SK-N-SH (cell line): Measurements from ENCODE around the gene RAB17. TPM values are rescaled to one million over a fixed set of nuclear protein-coding genes. Genes with fewer than 3 reads are reported as not detected.

ENCODE experiments used
- CTCF ChIA-PET: fragments of 300-600, 350-600 bp; formaldehyde crosslinking; extraction: SDS; loops from one replicate; lab custom pipeline; 2021; lab: Yijun Ruan, JAX
- POLR2A ChIA-PET: fragments of 350-600 bp; sonication (Branson Sonifier 250); formaldehyde crosslinking; extraction: SDS; loops from one replicate; lab custom pipeline; 2020; ENCODE audit warnings: antibody characterized with exemption, inconsistent platforms; lab: Yijun Ruan, JAX
- DNase-seq: peaks from one replicate; pipeline ENCODE4 v3.0.0; 2012
- H2AFZ ChIP-seq: fragments of 200-600 bp; sonication (generic); 2 replicates; pipeline ENCODE4 v1.8.1; 2016; ENCODE audit warnings: antibody characterized with exemption, mild to moderate bottlenecking, low read depth
- H3F3A ChIP-seq: fragments of 200-600 bp; sonication (generic); replicated peaks from 2 replicates; pipeline ENCODE3; 2016; ENCODE audit warnings: antibody characterized with exemption, mild to moderate bottlenecking; ENCODE audit not compliant: insufficient read depth
- H3K27ac ChIP-seq, 2 experiments: fragments of 200-500 bp in 1 of 2; fragments of 200-600 bp in 1 of 2; sonication (Bioruptor generic) in 1 of 2; sonication (generic), shearing (Covaris generic) in 1 of 2; 2 replicates each; pipeline versions ENCODE4 v1.5.1 to v1.6.1; 2014 to 2016; ENCODE audit warnings: low read depth in 2 of 2, inconsistent platforms in 1 of 2, low read length in 1 of 2, mild to moderate bottlenecking in 1 of 2, mixed read lengths in 1 of 2
- H3K27me3 ChIP-seq: fragments of 200-600 bp; sonication (generic), shearing (Covaris generic); 2 replicates; pipeline ENCODE4 v1.6.1; 2016; ENCODE audit warnings: mixed run types; ENCODE audit not compliant: insufficient read depth
- H3K36me3 ChIP-seq, 2 experiments: fragments of 200-500 bp in 1 of 2; fragments of 200-600 bp in 1 of 2; sonication (Bioruptor generic) in 1 of 2; sonication (generic) in 1 of 2; replicated peaks in 1 of 2; 2 replicates each; pipeline versions ENCODE3 to v1.5.1; 2014 to 2016; ENCODE audit warnings: low read length in 1 of 2, mild to moderate bottlenecking in 1 of 2; ENCODE audit not compliant: insufficient read depth in 2 of 2, control insufficient read depth in 1 of 2
- H3K4me1 ChIP-seq, 2 experiments: fragments of 200-500 bp in 1 of 2; fragments of 200-600 bp in 1 of 2; sonication (Bioruptor generic) in 1 of 2; sonication (generic), shearing (Covaris generic) in 1 of 2; 2 replicates each; pipeline versions ENCODE4 v1.5.1 to v1.6.1; 2014 to 2016; ENCODE audit warnings: low read depth in 1 of 2, low read length in 1 of 2, mixed run types in 1 of 2; ENCODE audit not compliant: insufficient read depth in 2 of 2, control insufficient read depth in 1 of 2
- H3K4me2 ChIP-seq: fragments of 200-600 bp; sonication (generic), shearing (Covaris generic); 2 replicates; pipeline ENCODE4 v1.6.1; 2017; ENCODE audit warnings: mixed run types
- H3K4me3 ChIP-seq, 2 experiments: fragments of 200-500 bp in 1 of 2; fragments of 200-600 bp in 1 of 2; sonication (Bioruptor generic) in 1 of 2; sonication (generic), shearing (Covaris generic) in 1 of 2; 2 replicates each; pipeline versions ENCODE4 v1.5.1 to v1.8.1; 2014 to 2016; ENCODE audit warnings: low read depth in 2 of 2, inconsistent platforms in 1 of 2, low read length in 1 of 2, mild to moderate bottlenecking in 1 of 2, mixed read lengths in 1 of 2, moderate library complexity in 1 of 2
- H3K79me2 ChIP-seq: fragments of 200-600 bp; sonication (generic); 2 replicates; pipeline ENCODE4 v1.8.1; 2017; ENCODE audit warnings: mild to moderate bottlenecking; ENCODE audit not compliant: insufficient read depth
- H3K9ac ChIP-seq: fragments of 200-600 bp; sonication (generic); 2 replicates; pipeline ENCODE4 v1.6.1; 2017; ENCODE audit warnings: mixed run types
- H3K9me2 ChIP-seq: fragments of 200-600 bp; sonication (generic); 2 replicates; pipeline ENCODE4 v1.6.1; 2017; ENCODE audit warnings: mixed run types
- H3K9me3 ChIP-seq: fragments of 200-600 bp; sonication (generic); 2 replicates; pipeline ENCODE4 v1.6.1; 2017; ENCODE audit warnings: mixed run types, mild to moderate bottlenecking, moderate library complexity
- H4K20me1 ChIP-seq: fragments of 200-600 bp; sonication (generic); 2 replicates; pipeline ENCODE4 v1.6.1; 2017; ENCODE audit warnings: mild to moderate bottlenecking, mixed run types; ENCODE audit not compliant: insufficient read depth
- CTCF ChIP-seq: fragments of 200-600 bp; sonication (generic); IDR thresholded peaks from 2 replicates; pipeline ENCODE4 v1.6.1; 2017; ENCODE audit warnings: antibody characterized with exemption, mild to moderate bottlenecking, moderate library complexity
- EP300 ChIP-seq, 2 experiments: IDR thresholded peaks; 2 replicates each; pipeline versions ENCODE4 v1.4.0 to v1.6.1; 2012; ENCODE audit warnings: borderline replicate concordance in 1 of 2, low read depth in 1 of 2, low read length in 1 of 2
- FOXJ3 ChIP-seq: sonication (generic); formaldehyde crosslinking; IDR thresholded peaks from 2 replicates; pipeline ENCODE4 v1.5.1; 2020; ENCODE audit warnings: mild to moderate bottlenecking, missing genetic modification reagents
- FOXM1 ChIP-seq: IDR thresholded peaks from 2 replicates; pipeline ENCODE4 v1.4.0; 2012; ENCODE audit warnings: low read depth, mild to moderate bottlenecking
- GABPA ChIP-seq: IDR thresholded peaks from 2 replicates; pipeline ENCODE4 v1.4.0; 2012; ENCODE audit warnings: low read depth, mild to moderate bottlenecking
- GATA2 ChIP-seq: sonication (generic); formaldehyde crosslinking; IDR thresholded peaks from 2 replicates; pipeline ENCODE4 v1.5.0; 2020; ENCODE audit warnings: mild to moderate bottlenecking, missing genetic modification reagents
- JUND ChIP-seq: IDR thresholded peaks from 2 replicates; pipeline ENCODE4 v1.4.0; 2012
- MAX ChIP-seq: IDR thresholded peaks from 2 replicates; pipeline ENCODE4 v1.4.0; 2012; ENCODE audit warnings: low read depth
- MEF2A ChIP-seq: IDR thresholded peaks from 2 replicates; pipeline ENCODE4 v1.4.0; 2012; ENCODE audit warnings: low read depth, borderline replicate concordance
- MXI1 ChIP-seq: IDR thresholded peaks from 2 replicates; pipeline ENCODE4 v1.6.1; 2012; ENCODE audit warnings: mild to moderate bottlenecking, low read depth, low read length, improper control_type of control experiment
- PBX3 ChIP-seq: IDR thresholded peaks from 2 replicates; pipeline ENCODE4; 2012
- POLR2AphosphoS5 ChIP-seq: IDR thresholded peaks from 2 replicates; pipeline ENCODE4 v1.6.1; 2012; ENCODE audit warnings: low read depth, low read length
- RAD21 ChIP-seq: IDR thresholded peaks from 2 replicates; pipeline ENCODE4 v1.6.1; 2012; ENCODE audit warnings: mild to moderate bottlenecking, low read length
- REST ChIP-seq: IDR thresholded peaks from 2 replicates; pipeline ENCODE4 v1.6.1; 2012; ENCODE audit warnings: mild to moderate bottlenecking, low read depth, low read length, moderate library complexity
- RFX5 ChIP-seq: IDR thresholded peaks from 2 replicates; pipeline ENCODE4 v1.6.1; 2012; ENCODE audit warnings: mild to moderate bottlenecking, improper control_type of control experiment, low read length
- SMC3 ChIP-seq: IDR thresholded peaks from 2 replicates; pipeline ENCODE4 v1.6.1; 2012; ENCODE audit warnings: low read depth, low read length, improper control_type of control experiment
- TAF1 ChIP-seq: IDR thresholded peaks from 2 replicates; pipeline ENCODE4 v1.6.1; 2012; ENCODE audit warnings: low read depth, mild to moderate bottlenecking, low read length, moderate library complexity, borderline replicate concordance
- TCF12 ChIP-seq: IDR thresholded peaks from 2 replicates; pipeline ENCODE4 v1.4.0; 2012
- TEAD4 ChIP-seq: IDR thresholded peaks from 2 replicates; pipeline ENCODE4 v1.4.0; 2012; ENCODE audit warnings: mild to moderate bottlenecking, borderline replicate concordance; ENCODE audit not compliant: insufficient read depth
- USF1 ChIP-seq: IDR thresholded peaks from 2 replicates; pipeline ENCODE4 v1.4.0; 2012; ENCODE audit warnings: low read depth, borderline replicate concordance
- ZBTB33 ChIP-seq: IDR thresholded peaks from 2 replicates; pipeline ENCODE4 v1.4.0; 2012; ENCODE audit warnings: low read depth, borderline replicate concordance
- WGBS: methylation state at CpG from one replicate; pipeline ENCODE4 v1.1.6; 2017; ENCODE audit warnings: low lambda C conversion rate; 5-methylcytosine and 5-hydroxymethylcytosine counted together
- polyA plus RNA-seq, 3 experiments: library from polyadenylated mRNA; depleted of rRNA; stranded (reverse); fragments of >200 nt; gene quantifications; 2 replicates each; pipeline ENCODE4 v1.2.3, GENCODE V29; 2012

RAB17 gene
- polyA plus RNA-seq, 1 of the 3 experiments (the other 2 are of a cell fraction) = 0.10 TPM

GRCh38 chr2:237617587-237617982 lies 27.1 kb upstream of the RAB17 start (continued):
- TF ChIP-seq PBX3 (peak; percentile 51), RAD21 (no peak), ZBTB33 (no peak), EP300 (IDR thresholded peaks at IDR 0.05; ENCODE audit: borderline replicate concordance in 1 of 2, low read depth in 1 of 2, low read length in 1 of 2) (no peak), RFX5 (no peak)
- TF ChIP-seq, all 33 proteins: peak for 3

- H3K4me1 ChIP-seq = peaks cover 20 to 41% of the 10 kb centered on the region in 2 experiments
- H3K9me2 ChIP-seq = no peaks in the 10 kb centered on the region
- peak overlapping the region; percentile 84 to 96 for H3K27ac ChIP-seq
- CTCF ChIA-PET = interaction anchor here (1.1 to 1.2 kb wide), 2 partner anchors 14 to 128 kb away, joined by 3 read pairs; no protein-coding TSS in a partner anchor
- peak overlapping the region; percentile 63; the same call in 1 of the 2 replicates for H3K9ac ChIP-seq
- H3K27me3 ChIP-seq = no peaks in the 10 kb centered on the region
- H3K4me2 ChIP-seq = peak overlapping the region; percentile 59
- no peaks in the 10 kb centered on the region for H4K20me1 ChIP-seq
- WGBS = 36% methylated on average over 15 of the region's 15 CpGs
- POLR2A ChIA-PET = no interaction called here
- H3F3A ChIP-seq = peaks cover 40% of the 10 kb centered on the region
- H3K79me2 ChIP-seq = no peaks in the 10 kb centered on the region
- H3K4me3 ChIP-seq = no peak overlapping the region
- no peak for DNase-seq
- peak overlapping the region; percentile 25 for H2AFZ ChIP-seq
- no peaks in the 10 kb centered on the region for H3K9me3 ChIP-seq
- H3K36me3 ChIP-seq = no peaks in the 10 kb centered on the region
- TF ChIP-seq JUND = peak; percentile 74
- TF ChIP-seq TCF12 = peak; percentile 87
- peak; percentile 99 for TF ChIP-seq MEF2A
- TF ChIP-seq CTCF = no peak
- no peak for TF ChIP-seq REST
- TF ChIP-seq MAX = peak; percentile 27; the same call in 1 of the 2 replicates
- no peak for TF ChIP-seq USF1
- no peak for TF ChIP-seq SMC3
- peak; percentile 50; the same call in 1 of the 2 replicates for TF ChIP-seq FOXM1
- no peak for TF ChIP-seq MXI1
- TF ChIP-seq FOXJ3 (CRISPR knock-in tag) = no peak
- TF ChIP-seq GABPA = no peak
- no peak for TF ChIP-seq TAF1
- peak; percentile 56 for TF ChIP-seq TEAD4
- TF ChIP-seq GATA2 (CRISPR knock-in tag) = no peak
- TF ChIP-seq RAD21 = no peak
- TF ChIP-seq POLR2AphosphoS5 = peak; percentile 43
Measured at GRCh38 chr2:237616734-237617586, 26.4 kb upstream of the RAB17 start.
